Muscle layer of duodenum (tissue), 2 donors: ENCODE measurements around the gene IFT74.

Source experiments
- H3K27ac ChIP-seq: one replicate; pipeline ENCODE4 v1.7.0; 2013; ENCODE audit warnings: mild to moderate bottlenecking, low read length
- H3K27me3 ChIP-seq: one replicate; pipeline ENCODE4 v1.7.0; 2013; ENCODE audit warnings: low read depth, mild to moderate bottlenecking, control low read depth, low read length
- H3K36me3 ChIP-seq, 2 donors: one replicate each; pipeline ENCODE4 v1.7.0; 2013; ENCODE audit warnings: low read length in 2 of 2, control low read depth in 1 of 2, mild to moderate bottlenecking in 1 of 2; ENCODE audit not compliant: insufficient read depth in 2 of 2, control insufficient read depth in 1 of 2
- H3K4me1 ChIP-seq, 2 donors: one replicate each; pipeline ENCODE4 v1.7.0; 2013; ENCODE audit warnings: low read length in 2 of 2, mild to moderate bottlenecking in 2 of 2, control low read depth in 1 of 2, moderate library complexity in 1 of 2; ENCODE audit not compliant: insufficient read depth in 2 of 2, control insufficient read depth in 1 of 2
- H3K4me3 ChIP-seq, 2 donors: one replicate each; pipeline ENCODE4 v1.7.0; 2013; ENCODE audit warnings: low read length in 2 of 2, low read depth in 1 of 2, mild to moderate bottlenecking in 1 of 2
- H3K9me3 ChIP-seq, 2 donors: one replicate each; pipeline ENCODE4 v1.7.0; 2013; ENCODE audit warnings: low read length in 2 of 2, control low read depth in 1 of 2, mild to moderate bottlenecking in 1 of 2; ENCODE audit not compliant: control insufficient read depth in 1 of 2
- donor health status: healthy.

The IFT74 gene

DNA sequence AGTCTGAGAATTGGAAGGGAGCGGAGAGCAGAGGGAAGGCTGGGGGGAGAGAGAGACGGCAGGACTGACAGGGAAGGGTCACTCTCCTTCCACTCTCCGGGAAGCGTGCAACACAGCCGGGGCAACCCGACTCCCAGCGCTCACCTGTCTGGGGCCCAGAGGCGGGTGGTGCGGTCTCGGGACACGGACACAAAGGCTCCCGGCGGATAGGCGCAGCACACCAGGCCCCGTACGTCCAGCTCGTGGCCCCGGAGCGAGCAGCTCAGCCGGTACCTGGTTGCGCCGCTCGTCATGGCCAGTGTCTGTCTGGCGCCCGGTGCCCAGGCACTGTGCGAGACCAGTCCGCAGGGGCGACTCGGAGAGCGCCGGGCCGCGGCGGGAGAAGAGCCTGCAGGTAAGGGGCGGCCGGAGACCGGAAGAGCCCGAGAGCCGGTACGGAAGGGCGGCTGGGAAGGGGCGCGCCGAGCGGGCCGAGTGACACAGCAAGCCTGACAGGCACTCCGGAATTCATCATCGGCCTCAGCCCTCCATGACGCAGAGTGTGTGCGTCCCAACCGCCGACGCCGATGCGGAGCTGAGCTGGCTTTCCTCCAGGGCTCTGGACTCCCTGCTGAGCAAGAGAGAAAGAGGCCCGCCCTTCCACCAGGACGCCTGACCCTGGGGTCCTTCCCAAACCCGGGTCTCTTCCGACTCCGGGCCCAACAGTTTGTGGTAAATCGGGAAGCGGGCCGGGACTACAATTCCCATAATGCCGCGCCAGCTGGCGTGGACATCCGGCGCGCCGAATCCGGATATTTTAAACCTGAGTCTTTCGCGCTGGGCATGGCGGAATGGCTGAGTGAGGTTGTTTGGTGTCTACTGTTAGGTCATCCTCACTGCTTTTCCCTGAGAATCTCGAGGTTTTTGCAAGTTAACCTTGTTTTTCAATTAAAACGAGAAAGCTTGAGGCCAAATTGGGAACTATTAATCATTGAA, 9.2 kb upstream of the IFT74 start, which contains the start of gene PLAA:
TSS of gene PLAA (minus strand) at position 490 of the 975 bp plus-strand sequence. CDS start at position 293, 197 bp downstream.
- H3K27ac ChIP-seq, result peak within 1 kb of the TSS; percentile 97
- peaks cover 6 to 20% of the 10 kb centered on the region in 2 donors for H3K4me1 ChIP-seq
- peak within 1 kb of the TSS; percentile 82 to 96 for H3K4me3 ChIP-seq
- peaks cover 0 to 3% of the 10 kb centered on the region in 2 donors for H3K36me3 ChIP-seq
- no peaks in the 10 kb centered on the region for H3K9me3 ChIP-seq
- no peaks in the 10 kb centered on the region for H3K27me3 ChIP-seq

DNA sequence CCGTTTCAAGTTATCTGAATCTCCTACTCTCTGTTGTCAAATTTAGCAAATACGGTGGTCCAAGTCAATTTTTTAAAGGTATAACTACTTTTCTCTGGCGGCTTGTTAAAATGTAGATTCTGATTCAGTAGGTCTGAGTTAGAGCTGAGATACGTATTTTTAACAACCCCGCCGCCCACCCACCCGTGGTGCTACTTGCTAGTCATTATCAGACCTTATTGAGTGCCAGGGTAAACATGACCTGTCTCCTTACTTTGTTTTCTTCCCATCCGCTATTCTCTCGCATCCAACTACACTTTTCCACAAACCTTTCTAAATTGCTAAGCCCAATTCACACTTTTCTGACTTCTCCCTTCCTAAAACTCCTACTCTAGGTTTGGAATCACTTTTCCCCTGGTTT, 8.5 kb upstream of the IFT74 start:
- Histone ChIP-seq H3K36me3 (peaks cover 0 to 3% of the 10 kb centered on the region in 2 donors), H3K27ac (peak overlapping the region; percentile 97), H3K4me1 (peaks cover 6 to 20% of the 10 kb centered on the region in 2 donors), H3K27me3 (no peaks in the 10 kb centered on the region), H3K4me3 (peak overlapping the region; percentile 82 to 96), H3K9me3 (no peaks in the 10 kb centered on the region)

DNA sequence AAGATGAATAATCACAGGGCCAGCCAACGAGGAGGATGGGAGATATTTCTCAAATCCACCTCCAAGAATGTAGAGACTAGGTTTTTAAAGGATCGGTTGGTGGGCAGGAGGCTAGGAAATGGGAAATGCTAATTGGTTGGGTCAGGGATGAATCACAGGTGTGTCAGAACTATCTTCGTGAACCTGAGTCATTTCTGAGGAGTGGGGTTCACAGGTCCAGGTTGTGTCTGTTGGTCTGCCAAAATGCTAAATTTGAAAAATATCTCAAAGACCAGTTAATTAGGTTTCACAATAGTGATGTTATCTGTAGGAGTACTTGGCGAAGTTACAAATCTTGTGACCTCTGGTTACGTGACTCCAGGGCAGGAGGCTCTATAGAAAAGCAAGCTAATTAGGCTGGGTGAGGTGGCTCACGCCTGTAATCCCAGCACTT, 6.6 kb upstream of the IFT74 start:
- peaks cover 6 to 20% of the 10 kb centered on the region in 2 donors for H3K4me1 ChIP-seq

DNA sequence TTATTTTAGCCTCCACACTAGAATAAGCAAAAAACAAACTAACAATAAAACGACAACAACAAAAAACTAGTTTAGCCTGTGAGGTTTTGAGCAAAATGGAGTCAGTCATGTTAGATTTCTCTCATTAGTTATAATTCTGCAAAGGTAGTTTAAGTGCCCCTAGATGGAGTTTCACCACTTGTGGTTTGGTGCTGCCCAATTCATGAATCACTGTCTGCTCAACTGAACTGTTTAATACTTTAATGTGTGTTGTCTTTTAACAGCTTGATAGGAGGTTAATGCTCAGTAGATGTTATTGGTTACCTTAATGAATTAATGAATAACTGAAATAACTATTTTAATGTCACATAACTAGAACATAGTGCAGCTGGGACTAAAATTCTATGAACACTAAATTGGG, 5.7 kb upstream of the IFT74 start:
- no peaks in the 10 kb centered on the region for H3K9me3 ChIP-seq
- no peak overlapping the region for H3K4me3 ChIP-seq
- peaks cover 6 to 15% of the 10 kb centered on the region in 2 donors for H3K4me1 ChIP-seq
- H3K27ac ChIP-seq, result no peak overlapping the region
- peaks cover 0 to 3% of the 10 kb centered on the region in 2 donors for H3K36me3 ChIP-seq
- no peaks in the 10 kb centered on the region for H3K27me3 ChIP-seq

More for the DNA sequence above, 6.6 kb upstream of the IFT74 start:
- Histone ChIP-seq H3K27ac (no peak overlapping the region), H3K4me3 (no peak overlapping the region), H3K36me3 (peaks cover 0 to 3% of the 10 kb centered on the region in 2 donors), H3K27me3 (no peaks in the 10 kb centered on the region), H3K9me3 (no peaks in the 10 kb centered on the region)

DNA sequence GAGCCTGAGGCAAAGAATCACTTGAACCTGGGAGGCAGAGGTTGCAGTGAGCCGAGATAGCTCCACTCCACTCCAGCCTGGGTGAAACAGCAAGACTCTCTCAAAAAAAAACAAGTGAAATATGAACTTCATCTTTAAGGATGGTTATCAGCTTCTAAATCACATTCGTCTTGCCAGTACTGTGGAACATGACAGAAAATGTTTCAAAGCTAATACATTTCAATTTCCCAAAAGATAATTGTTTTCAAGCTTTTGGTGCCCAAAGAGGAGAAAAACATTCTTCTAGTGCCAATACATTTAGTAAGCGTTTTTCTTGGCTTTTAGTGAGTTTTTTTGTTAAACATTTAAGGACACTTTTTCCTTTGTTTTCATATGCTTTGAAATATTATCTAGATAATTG, 4.4 kb upstream of the IFT74 start:
- Histone ChIP-seq H3K9me3 (no peaks in the 10 kb centered on the region), H3K36me3 (peaks cover 0 to 3% of the 10 kb centered on the region in 2 donors)

DNA sequence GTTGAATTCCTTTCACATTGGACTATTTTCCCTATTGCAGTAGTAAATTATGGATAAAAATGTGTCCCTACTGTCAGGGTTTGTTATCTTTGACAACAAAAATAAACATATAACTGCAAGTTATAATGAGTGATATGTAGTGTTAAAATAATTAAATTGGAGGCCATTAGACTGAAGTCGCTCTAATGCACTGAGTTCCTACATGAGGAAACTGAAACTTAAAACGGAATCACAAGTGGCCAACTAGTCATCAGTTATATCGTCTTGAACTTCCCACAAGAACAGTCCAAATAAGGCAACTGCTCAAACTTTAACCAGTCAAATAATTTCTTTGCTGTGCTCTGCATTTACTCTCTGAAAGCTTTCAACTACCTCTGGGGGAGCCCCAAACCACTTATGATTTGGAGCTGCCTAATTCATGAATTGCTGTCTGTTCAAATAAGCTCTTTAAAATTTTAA, 2.1 kb upstream of the IFT74 start:
- H3K27ac ChIP-seq, result no peak overlapping the region
- no peak overlapping the region for H3K4me3 ChIP-seq
- H3K9me3 ChIP-seq, result no peaks in the 10 kb centered on the region
- no peaks in the 10 kb centered on the region for H3K27me3 ChIP-seq
- no peaks in the 10 kb centered on the region for H3K36me3 ChIP-seq
- peaks cover 0 to 14% of the 10 kb centered on the region in 2 donors for H3K4me1 ChIP-seq

More for the DNA sequence above, 4.4 kb upstream of the IFT74 start:
- H3K27me3 ChIP-seq, result no peaks in the 10 kb centered on the region
- H3K27ac ChIP-seq, result no peak overlapping the region
- H3K4me1 ChIP-seq, result peaks cover 0 to 10% of the 10 kb centered on the region in 2 donors
- H3K4me3 ChIP-seq, result no peak overlapping the region

DNA sequence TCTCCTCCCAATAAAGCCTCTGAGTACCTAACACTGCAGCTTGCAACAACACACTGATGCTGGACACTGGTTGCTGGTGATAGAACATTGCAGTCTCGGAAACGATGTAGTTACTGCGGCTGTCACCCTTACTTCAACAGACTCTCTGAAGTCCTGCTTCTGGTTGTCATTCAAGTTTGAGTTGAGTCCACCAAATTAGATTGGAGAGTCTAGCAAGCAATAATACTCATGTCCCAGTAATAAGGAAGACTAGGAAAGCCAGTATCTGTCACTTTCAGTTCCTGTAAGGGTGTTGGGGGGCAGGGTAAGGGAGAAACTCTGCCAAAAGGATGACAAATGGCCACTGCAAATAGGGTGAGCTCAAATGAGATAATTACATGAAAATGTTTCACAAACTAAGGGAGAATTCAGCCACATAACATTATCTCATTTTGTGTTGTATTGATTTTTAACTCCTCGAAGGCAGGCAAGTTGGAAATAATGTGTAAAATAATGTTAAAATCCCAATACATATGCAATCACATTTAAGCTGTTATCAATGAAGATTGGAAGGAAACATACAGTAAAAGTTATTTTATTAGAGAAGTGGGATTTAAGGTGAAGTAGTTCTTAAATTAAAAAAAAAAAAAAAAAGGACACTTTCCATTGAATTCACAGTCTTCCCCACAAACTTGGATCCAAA, 849 bp upstream of the IFT74 start:
- Histone ChIP-seq H3K36me3 (no peaks in the 10 kb centered on the region), H3K4me1 (peaks cover 0 to 14% of the 10 kb centered on the region in 2 donors), H3K27ac (peak overlapping the region; percentile 94), H3K4me3 (peak overlapping the region; percentile 66 to 94), H3K9me3 (no peaks in the 10 kb centered on the region), H3K27me3 (no peaks in the 10 kb centered on the region)

DNA sequence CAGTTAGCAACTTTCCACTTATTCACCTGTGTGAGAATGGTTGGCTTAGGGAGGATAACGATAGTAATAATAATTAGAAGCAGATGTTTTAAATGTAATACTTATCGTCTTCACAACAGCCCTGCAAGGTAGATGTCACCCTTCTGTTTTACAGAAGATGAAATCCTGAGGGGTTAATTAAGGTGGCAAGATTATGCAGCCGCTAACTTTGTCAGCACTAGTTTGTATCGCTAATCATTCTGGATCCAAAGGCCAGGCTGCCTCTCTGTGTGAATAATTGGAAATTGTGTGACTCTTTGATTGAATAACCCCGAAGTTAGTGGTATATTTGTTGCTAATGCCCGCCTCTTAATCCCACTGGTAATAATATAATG, 635 bp downstream of the IFT74 start:
- H3K27ac ChIP-seq, result peak overlapping the region; percentile 94
- no peaks in the 10 kb centered on the region for H3K27me3 ChIP-seq
- peak overlapping the region; percentile 66 to 94 for H3K4me3 ChIP-seq
- H3K36me3 ChIP-seq, result no peaks in the 10 kb centered on the region
- peaks cover 0 to 14% of the 10 kb centered on the region in 2 donors for H3K4me1 ChIP-seq
- H3K9me3 ChIP-seq, result no peaks in the 10 kb centered on the region

DNA sequence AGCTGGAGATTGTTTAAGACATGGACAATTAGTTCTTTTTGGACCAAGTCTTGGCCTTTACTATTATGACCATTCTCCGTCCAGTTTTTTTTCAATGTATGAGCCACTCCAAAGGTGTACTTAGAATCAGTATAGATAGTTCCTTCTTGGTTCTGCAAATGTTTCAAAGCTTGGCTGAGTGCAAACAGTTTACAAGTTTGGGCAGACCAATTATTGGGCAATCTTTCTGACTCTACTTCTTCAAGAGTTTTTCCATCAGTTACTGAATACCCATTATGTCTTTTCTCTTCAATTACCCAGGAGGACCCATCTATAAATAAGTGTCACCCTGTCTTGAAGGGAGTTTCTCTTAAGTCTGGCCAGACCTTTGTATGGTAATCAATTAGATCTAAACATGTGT, 15.5 kb downstream of the IFT74 start:
- H3K4me1 ChIP-seq, result peaks cover 0 to 15% of the 10 kb centered on the region in 2 donors
- no peaks in the 10 kb centered on the region for H3K9me3 ChIP-seq
- H3K4me3 ChIP-seq, result no peak overlapping the region

DNA sequence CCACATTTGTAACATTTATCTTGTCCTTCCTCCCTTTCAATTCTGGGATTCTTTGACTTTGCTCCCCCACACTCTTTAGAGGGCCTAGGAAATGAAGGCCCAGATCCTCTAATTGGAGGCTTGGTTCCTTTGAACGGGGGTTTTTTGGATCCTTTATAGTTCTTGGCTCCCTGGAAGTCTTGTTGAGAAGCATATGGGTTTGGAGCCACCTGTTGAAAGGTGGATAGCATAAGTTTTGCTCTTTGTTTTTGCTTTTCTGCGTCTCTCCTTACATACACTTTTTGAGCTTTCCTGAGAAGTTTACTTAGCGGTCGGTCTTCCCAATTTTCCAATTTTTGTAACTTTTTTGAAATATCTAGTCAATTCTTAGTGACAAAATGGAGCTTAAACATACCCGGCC, 17.8 kb downstream of the IFT74 start:
- H3K4me3 ChIP-seq, result no peak overlapping the region
- H3K27ac ChIP-seq, result no peak overlapping the region
- H3K9me3 ChIP-seq, result no peaks in the 10 kb centered on the region
- no peaks in the 10 kb centered on the region for H3K27me3 ChIP-seq
- H3K4me1 ChIP-seq, result peaks cover 0 to 15% of the 10 kb centered on the region in 2 donors
- peaks cover 0 to 4% of the 10 kb centered on the region in 2 donors for H3K36me3 ChIP-seq

More for the DNA sequence above, 15.5 kb downstream of the IFT74 start:
- Histone ChIP-seq H3K36me3 (peaks cover 0 to 4% of the 10 kb centered on the region in 2 donors), H3K27me3 (no peaks in the 10 kb centered on the region), H3K27ac (no peak overlapping the region)

DNA sequence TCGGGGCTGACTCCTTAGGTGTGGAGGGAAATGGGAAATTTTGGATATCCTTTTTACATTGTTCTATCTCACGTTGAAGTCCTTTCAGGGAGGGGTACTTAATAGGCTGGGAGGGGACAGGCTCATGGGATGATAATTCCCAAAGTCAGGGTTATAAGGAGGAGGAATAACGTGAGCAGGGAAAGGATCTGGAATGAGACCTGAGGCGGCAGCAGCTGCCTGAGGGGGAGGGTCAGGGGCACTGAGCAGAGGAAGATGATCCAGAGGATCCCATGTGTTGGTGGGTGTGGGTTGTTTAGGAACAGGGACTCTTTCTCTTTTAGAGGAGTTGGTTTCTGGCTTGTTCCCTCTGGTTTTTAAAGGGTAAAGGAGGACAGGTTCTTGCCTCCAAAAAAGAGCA, 18.7 kb downstream of the IFT74 start:
- Histone ChIP-seq H3K27me3 (no peaks in the 10 kb centered on the region), H3K4me3 (no peak overlapping the region), H3K36me3 (peaks cover 0 to 4% of the 10 kb centered on the region in 2 donors), H3K27ac (no peak overlapping the region), H3K4me1 (peaks cover 0 to 15% of the 10 kb centered on the region in 2 donors), H3K9me3 (no peaks in the 10 kb centered on the region)
